Suprapubic skin (tissue), 4 donors: ENCODE results near the gene HTATSF1.

Experiments used
- CTCF ChIP-seq, 2 donors: fragments of 200-600 bp in 1 of 2; fragments of 450-650 bp in 1 of 2; sonication (generic) in 1 of 2; IDR thresholded peaks; one replicate each; pipeline ENCODE4 v1.5.1; 2016 to 2019; ENCODE audit warnings: antibody characterized with exemption in 2 of 2, mild to moderate bottlenecking in 1 of 2, moderate library complexity in 1 of 2
- EP300 ChIP-seq: sonication (generic); formaldehyde crosslinking; IDR thresholded peaks from one replicate; pipeline ENCODE4 v1.6.1; 2017; ENCODE audit warnings: antibody characterized with exemption
- POLR2A ChIP-seq, 2 donors: fragments of 450-650 bp; IDR thresholded peaks; one replicate each; pipeline ENCODE4 v1.6.1; 2017; ENCODE audit warnings: antibody characterized with exemption in 2 of 2, mild to moderate bottlenecking in 2 of 2, moderate library complexity in 2 of 2
- POLR2AphosphoS5 ChIP-seq, 3 donors: sonication (generic); formaldehyde crosslinking; IDR thresholded peaks; one replicate each; pipeline ENCODE4 v1.6.1; 2017; ENCODE audit warnings: antibody characterized with exemption in 3 of 3

GRCh38 chrX:136497556-136498052 is at the start of gene HTATSF1:
- no peak for TF ChIP-seq CTCF (IDR thresholded peaks at IDR 0.05)
- TF ChIP-seq POLR2A (IDR thresholded peaks at IDR 0.05): no peak
- no peak for TF ChIP-seq EP300
- no peak for TF ChIP-seq POLR2AphosphoS5 (IDR thresholded peaks at IDR 0.05)
